ENCODE results near the gene BRI3. TPM values are rescaled to one million over a fixed set of nuclear protein-coding genes. Genes with fewer than 3 reads are reported as not detected.

BRI3 gene
- total and polyA plus RNA-seq, 10 of the 15 experiments (the other 5 are each of a cell fraction or from before 2014, with no cell fraction given) = 4.5 to 56.3 (median 21.5) TPM

- BruUV-seq (replicated peaks) = no TSS peak
- ChIA-PET POLR2A (interaction anchor here (0.6 kb wide), 1 partner anchor 79 kb away, joined by 3 read pairs; no protein-coding TSS in a partner anchor), SMC1A (ENCODE audit: uncharacterized antibody, unreplicated experiment) (no interaction called here), RAD21 (ENCODE audit: unreplicated experiment) (no interaction called here), CTCF (no interaction called here)
- Histone ChIP-seq H4K20me1 (ENCODE audit: control insufficient read depth, insufficient read depth) (no peaks in the 10 kb centered on the region), H3K9ac (ENCODE audit: control insufficient read depth, insufficient read depth, low read length) (no peak overlapping the region), H3K4me1 (ENCODE audit: control insufficient read depth, insufficient read depth, low read length) (peaks cover 13% of the 10 kb centered on the region), H3K36me3 (ENCODE audit: control insufficient read depth in 2 of 2, insufficient read depth in 2 of 2, low read length in 1 of 2) (peaks cover 4 to 12% of the 10 kb centered on the region in 2 experiments; a peak in 3 of 4 replicates), H3K4me3 (no peak overlapping the region), H3K9me3 (replicated peaks; ENCODE audit: control insufficient read depth, insufficient read depth, low read length) (no peaks in the 10 kb centered on the region; the same call in 1 of the 3 replicates), H3K27me3 (replicated peaks in 1 of 2; ENCODE audit: control insufficient read depth in 2 of 2, insufficient read depth in 2 of 2, low read length in 1 of 2) (no peaks in the 10 kb centered on the region), H2AFZ (ENCODE audit: control insufficient read depth, low read depth, low read length) (no peak overlapping the region), H3K4me2 (ENCODE audit: control insufficient read depth, insufficient read depth) (no peak overlapping the region), H3K27ac (ENCODE audit: control insufficient read depth, insufficient read depth) (no peak overlapping the region), H3K79me2 (ENCODE audit: control insufficient read depth, insufficient read depth, low read length) (no peaks in the 10 kb centered on the region)
- ATAC-seq (no peak), FAIRE-seq (no peak), DNase-seq (ENCODE audit: low read depth, low spot score) (no peak)
- TF ChIP-seq EGR1 (IDR thresholded peaks at IDR 0.05; ENCODE audit: borderline replicate concordance in 1 of 2, low read depth in 2 of 2, low read length in 2 of 2) (no peak), RELA (IDR thresholded peaks at IDR 0.05; ENCODE audit: borderline replicate concordance, partially characterized antibody) (no peak), SRF (IDR thresholded peaks at IDR 0.05; ENCODE audit: low read depth in 2 of 2, low read length in 2 of 2) (no peak), NKRF (conservative IDR thresholded peaks at IDR 0.05) (no peak), HDAC2 (IDR thresholded peaks at IDR 0.05) (no peak), PKNOX1 (IDR thresholded peaks at IDR 0.05) (no peak), NRF1 (conservative IDR thresholded peaks at IDR 0.05; ENCODE audit: low read depth, low read length) (no peak), SPI1 (IDR thresholded peaks at IDR 0.05; ENCODE audit: borderline replicate concordance, insufficient read depth, low read depth, low read length) (no peak), TCF7 (IDR thresholded peaks at IDR 0.05; ENCODE audit: borderline replicate concordance) (no peak), SREBF1 (IDR thresholded peaks at IDR 0.05; ENCODE audit: low read length) (no peak), JUNB (IDR thresholded peaks at IDR 0.05) (no peak), TCF12 (IDR thresholded peaks at IDR 0.05; ENCODE audit: low read depth, low read length) (no peak), STAT1 (conservative IDR thresholded peaks at IDR 0.05) (no peak)
- WGBS (ENCODE audit: insufficient coverage, insufficient replicate concordance, low lambda C conversion rate, missing lambda C conversion rate) = 34% methylated on average over 7 of the region's 7 CpGs
- in situ Hi-C loops (cut with MboI) = no loop called here
- intact Hi-C loops (cut with micrococcal nuclease; ENCODE audit: unreplicated experiment) = no loop called here
Measured at GRCh38 chr7:98312201-98312600, 30.7 kb downstream of the BRI3 start.

All from GM12878 (cell line).